LNCaP clone FGC (cell line): ENCODE results near the gene VPS16.

Experiments used
- DNase-seq: peaks from one replicate; pipeline ENCODE4 v3.0.0-alpha.2; 2011; ENCODE audit warnings: low read depth
- H3K4me3 ChIP-seq: 2 replicates; pipeline ENCODE4 v1.5.1; 2011; ENCODE audit warnings: mild to moderate bottlenecking, low read depth, low read length, control low read depth
- CTCF ChIP-seq: IDR thresholded peaks from 2 replicates; pipeline ENCODE4 v1.5.1; 2012; ENCODE audit warnings: mild to moderate bottlenecking; ENCODE audit not compliant: control insufficient read depth, insufficient read depth; ENCODE audit errors: extremely low read depth

Gene VPS16

GRCh38 chr20:2900845-2901592, 60.5 kb downstream of the VPS16 start:
- no peak for TF ChIP-seq CTCF
- DNase-seq: no peak
- no peak overlapping the region for H3K4me3 ChIP-seq

GRCh38 chr20:2902291-2902690, 61.7 kb downstream of the VPS16 start:
- no peak for TF ChIP-seq CTCF
- no peak overlapping the region for H3K4me3 ChIP-seq
- DNase-seq: no peak

DNA sequence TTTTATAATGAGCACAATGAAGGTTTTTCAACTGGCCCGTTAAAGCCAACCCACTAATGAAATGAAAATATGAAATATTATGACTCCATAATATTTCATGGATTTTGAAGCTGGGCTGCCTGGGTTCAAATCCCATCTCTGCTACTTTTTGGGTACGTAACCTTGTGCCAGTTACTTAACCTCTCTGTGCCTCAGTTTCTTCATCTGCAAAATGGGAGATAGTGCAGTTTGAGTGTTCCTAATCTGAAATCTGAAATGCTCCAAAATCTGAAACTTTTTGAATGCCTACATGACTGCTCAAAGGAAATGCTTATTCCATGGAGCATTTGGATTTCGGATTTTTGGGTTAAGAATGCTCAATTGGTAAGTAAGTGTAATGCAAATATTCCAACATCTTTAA, 62.3 kb downstream of the VPS16 start:
- DNase-seq: no peak
- H3K4me3 ChIP-seq: no peak overlapping the region
- TF ChIP-seq CTCF: no peak

DNA sequence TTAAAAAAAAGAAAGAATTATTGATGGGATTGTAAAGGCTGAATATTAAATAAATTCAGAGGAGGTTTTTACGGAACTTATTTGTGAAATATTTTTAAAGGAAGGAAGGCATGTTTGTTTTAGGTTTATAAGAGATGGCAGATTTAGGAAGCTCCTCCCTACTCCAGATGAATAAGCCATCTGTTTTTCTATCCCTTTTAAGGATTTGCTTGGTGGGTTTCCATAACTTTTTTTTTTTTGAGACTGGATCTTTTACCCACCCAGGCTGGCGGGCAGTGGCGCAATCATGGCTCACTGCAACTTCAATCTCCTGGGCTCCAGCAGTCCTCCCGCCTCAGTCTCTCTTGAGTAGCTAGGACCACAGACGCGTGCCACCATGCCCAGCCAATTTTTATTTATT, 63.1 kb downstream of the VPS16 start:
- no peak overlapping the region for H3K4me3 ChIP-seq
- TF ChIP-seq CTCF: no peak
- DNase-seq: no peak

GRCh38 chr20:2907519-2907918, 67.0 kb downstream of the VPS16 start:
- no peak overlapping the region for H3K4me3 ChIP-seq
- no peak for TF ChIP-seq CTCF
- no peak for DNase-seq

- no peak for DNase-seq
- TF ChIP-seq CTCF: no peak
- H3K4me3 ChIP-seq: no peak overlapping the region
These were observed 69.4 kb downstream of the VPS16 start for GRCh38 chr20:2909953-2910352.

DNA sequence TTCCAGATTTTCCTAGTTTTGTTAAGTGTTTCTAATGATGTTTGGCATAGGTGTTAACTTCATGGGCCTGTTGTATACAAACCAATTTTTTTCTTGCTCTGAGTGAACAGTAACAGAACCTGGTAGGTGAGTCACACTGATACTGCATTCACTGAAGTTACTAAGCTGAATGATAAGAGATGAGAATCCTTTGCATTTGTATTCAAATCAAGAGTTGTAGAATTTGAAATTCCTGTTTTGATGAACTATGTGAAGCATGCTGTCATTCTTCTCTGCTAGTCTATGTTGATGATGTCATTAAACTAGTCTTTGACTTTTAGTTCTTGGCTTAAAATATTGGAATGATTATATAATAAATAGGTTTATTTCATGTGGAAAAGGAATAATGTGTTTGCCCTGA, 70.7 kb downstream of the VPS16 start:
- no peak for DNase-seq
- H3K4me3 ChIP-seq: no peak overlapping the region
- no peak for TF ChIP-seq CTCF
